ENCODE data around the gene WRAP53. TPM values are rescaled to one million over a fixed set of nuclear protein-coding genes. Genes with fewer than 3 reads are reported as not detected.

Gene WRAP53
- total and polyA plus RNA-seq, 2 donors (not counting 1 experiment from before 2014, with no cell fraction given): 13.1 to 18.2 TPM

DNA sequence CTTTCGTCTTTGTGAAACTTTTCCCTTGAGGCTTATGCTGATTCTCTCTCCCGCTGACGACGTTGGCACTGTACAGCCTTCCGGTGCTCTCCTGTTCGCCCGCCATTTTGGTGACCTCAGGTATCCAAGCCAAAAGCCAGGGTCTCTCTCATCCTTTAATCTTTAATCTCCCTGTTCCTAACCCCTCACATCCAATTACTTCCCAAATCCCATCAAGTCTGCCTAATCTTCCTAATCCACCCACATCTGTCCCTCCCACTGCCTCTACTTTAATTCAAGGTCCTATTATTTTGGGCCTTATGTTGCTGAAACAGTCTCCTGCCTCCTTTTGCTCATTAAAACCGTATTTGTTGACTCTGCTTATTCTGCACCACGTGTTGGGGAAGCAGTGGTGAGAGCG lies 7.3 kb downstream of the WRAP53 start:
- Histone ChIP-seq H3K79me2 (ENCODE audit: control insufficient read depth, insufficient read depth, low read length) (no peaks in the 10 kb centered on the region), H3K27me3 (replicated peaks in 1 of 4; ENCODE audit: control extremely low read depth in 1 of 4, control insufficient read depth in 3 of 4, insufficient read depth in 4 of 4, low read length in 3 of 4) (no peaks in the 10 kb centered on the region), H3K27ac (ENCODE audit: low read length in 2 of 2) (no peak overlapping the region), H4K20me1 (ENCODE audit: control insufficient read depth, insufficient read depth, low read length, poor library complexity, severe bottlenecking) (no peaks in the 10 kb centered on the region), H3K9ac (ENCODE audit: low read length) (no peak overlapping the region), H2AFZ (ENCODE audit: insufficient read depth, low read depth, low read length, poor library complexity, severe bottlenecking) (no peak overlapping the region), H3K4me1 (ENCODE audit: control insufficient read depth in 2 of 2, insufficient read depth in 2 of 2, low read length in 2 of 2) (no peaks in the 10 kb centered on the region), H3K9me3 (ENCODE audit: control extremely low read depth in 1 of 3, control insufficient read depth in 2 of 3, insufficient read depth in 1 of 3, low read length in 2 of 3) (no peaks in the 10 kb centered on the region), H3K36me3 (replicated peaks in 1 of 2; ENCODE audit: control extremely low read depth in 1 of 2, control insufficient read depth in 1 of 2, extremely low read depth in 1 of 2, insufficient read depth in 2 of 2, low read length in 1 of 2) (peaks cover 0 to 6% of the 10 kb centered on the region in 2 experiments), H3K4me2 (replicated peaks; ENCODE audit: low read depth, low read length, poor library complexity, severe bottlenecking) (no peak overlapping the region), H3K4me3 (ENCODE audit: control extremely low read depth in 1 of 5, extremely low read depth in 1 of 5, insufficient read depth in 1 of 5, low read depth in 2 of 5, low read length in 4 of 5) (no peak overlapping the region)
- H3K4me3 Mint-ChIP-seq: no peak overlapping the region
- H3K9me3 Mint-ChIP-seq (ENCODE audit: insufficient read depth): no peaks in the 10 kb centered on the region
- WGBS (ENCODE audit: insufficient coverage): 96% methylated on average over 9 of the region's 10 CpGs
- intact Hi-C loops (cut with micrococcal nuclease): no loop called here
- ATAC-seq (ENCODE audit: low read depth) (no peak), DNase-seq (no peak)
- POLR2A ChIA-PET: no interaction called here
- CTCF ChIA-PET: no interaction called here
- no peaks in the 10 kb centered on the region for H3K4me1 Mint-ChIP-seq
- TF ChIP-seq CTCF (IDR thresholded peaks at IDR 0.05): no peak
- no peak for TF ChIP-seq EZH2 (IDR thresholded peaks at IDR 0.05; ENCODE audit: borderline replicate concordance, insufficient read depth, low read depth, low read length, poor library complexity, severe bottlenecking)
- no peak overlapping the region for H3K27ac Mint-ChIP-seq
- no peaks in the 10 kb centered on the region for H3K27me3 Mint-ChIP-seq

DNA sequence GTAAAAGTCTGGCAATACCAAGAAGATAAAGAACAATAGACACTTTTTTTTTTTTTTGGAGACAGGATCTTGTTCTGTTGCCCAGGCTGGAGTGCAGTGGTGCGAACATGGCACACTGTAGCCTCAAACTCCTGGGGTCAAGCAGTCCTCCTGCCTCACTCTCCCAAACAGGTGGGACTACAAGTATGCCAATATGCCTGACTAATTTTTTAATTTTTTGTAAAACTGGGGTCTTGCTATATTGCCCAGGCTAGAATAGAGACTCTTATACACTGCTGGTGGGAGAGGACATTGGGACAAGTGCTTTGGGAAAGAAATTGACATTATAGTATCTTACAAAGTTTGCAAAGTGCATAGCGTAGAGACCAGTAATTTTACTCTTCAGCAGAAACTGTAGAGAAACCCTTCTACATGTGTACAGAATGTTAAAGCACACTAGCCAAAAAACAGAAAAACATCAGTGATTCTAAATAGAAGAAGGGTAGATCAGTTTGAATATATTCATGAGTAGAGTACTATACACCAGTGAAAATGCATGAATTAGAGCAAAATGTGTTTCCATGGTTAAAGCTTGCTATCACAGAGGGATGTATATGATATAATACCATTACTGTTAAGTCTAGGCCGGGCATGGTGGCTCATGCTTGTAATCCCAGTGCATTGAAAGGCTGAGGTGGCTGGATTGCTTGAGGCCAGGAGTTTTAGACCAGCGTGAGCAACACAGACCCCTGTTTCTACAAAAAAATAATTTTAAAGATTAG lies 9.7 kb downstream of the WRAP53 start:
- H3K27ac ChIP-seq (ENCODE audit: low read length in 2 of 2): no peak overlapping the region
- H3K9me3 ChIP-seq (ENCODE audit: control extremely low read depth in 1 of 3, control insufficient read depth in 2 of 3, insufficient read depth in 1 of 3, low read length in 2 of 3): no peaks in the 10 kb centered on the region
- Mint-ChIP-seq H3K4me1 (no peaks in the 10 kb centered on the region), H3K27me3 (peaks cover 6% of the 10 kb centered on the region), H3K4me3 (no peak overlapping the region), H3K27ac (no peak overlapping the region), H3K9me3 (ENCODE audit: insufficient read depth) (no peaks in the 10 kb centered on the region)
- no peak overlapping the region for H3K4me3 ChIP-seq (ENCODE audit: control extremely low read depth in 1 of 5, extremely low read depth in 1 of 5, insufficient read depth in 1 of 5, low read depth in 2 of 5, low read length in 4 of 5)
- ATAC-seq (ENCODE audit: low read depth) (no peak), DNase-seq (no peak)
- no peaks in the 10 kb centered on the region for H4K20me1 ChIP-seq (ENCODE audit: control insufficient read depth, insufficient read depth, low read length, poor library complexity, severe bottlenecking)
- ChIA-PET POLR2A (no interaction called here), CTCF (no interaction called here)
- peaks cover 0 to 23% of the 10 kb centered on the region in 2 experiments for H3K36me3 ChIP-seq (replicated peaks in 1 of 2; ENCODE audit: control extremely low read depth in 1 of 2, control insufficient read depth in 1 of 2, extremely low read depth in 1 of 2, insufficient read depth in 2 of 2, low read length in 1 of 2)
- TF ChIP-seq CTCF (IDR thresholded peaks at IDR 0.05): no peak
- TF ChIP-seq EZH2 (IDR thresholded peaks at IDR 0.05; ENCODE audit: borderline replicate concordance, insufficient read depth, low read depth, low read length, poor library complexity, severe bottlenecking): no peak
- no peaks in the 10 kb centered on the region for H3K4me1 ChIP-seq (ENCODE audit: control insufficient read depth in 2 of 2, insufficient read depth in 2 of 2, low read length in 2 of 2)
- H3K27me3 ChIP-seq (replicated peaks in 1 of 4; ENCODE audit: control extremely low read depth in 1 of 4, control insufficient read depth in 3 of 4, insufficient read depth in 4 of 4, low read length in 3 of 4): peaks cover 0 to 17% (median 3%) of the 10 kb centered on the region in 4 experiments
- no CpG with 5 or more reads among the region's 4 CpGs for WGBS (ENCODE audit: insufficient coverage)
- intact Hi-C loops (cut with micrococcal nuclease): no loop called here
- H3K79me2 ChIP-seq (ENCODE audit: control insufficient read depth, insufficient read depth, low read length): no peaks in the 10 kb centered on the region
- H3K9ac ChIP-seq (ENCODE audit: low read length): no peak overlapping the region
- H2AFZ ChIP-seq (ENCODE audit: insufficient read depth, low read depth, low read length, poor library complexity, severe bottlenecking): no peak overlapping the region
- no peak overlapping the region for H3K4me2 ChIP-seq (replicated peaks; ENCODE audit: low read depth, low read length, poor library complexity, severe bottlenecking)
